Measurements from ENCODE around the gene MTHFSD.

The MTHFSD gene

GRCh38 chr16:86584071-86584685 lies 29.1 kb upstream of the MTHFSD start:
- DNase-seq, result no peak

GRCh38 chr16:86581458-86581857 lies 26.4 kb upstream of the MTHFSD start:
- DNase-seq, result no peak

- DNase-seq, result no peak
Measured at GRCh38 chr16:86580791-86581170, 25.7 kb upstream of the MTHFSD start.

- DNase-seq, result no peak
Measured at GRCh38 chr16:86580063-86580790, 25.2 kb upstream of the MTHFSD start.

- DNase-seq, result no peak
Measured at GRCh38 chr16:86579268-86580062, 24.4 kb upstream of the MTHFSD start.

GRCh38 chr16:86578611-86579267 lies 23.7 kb upstream of the MTHFSD start:
- DNase-seq, result no peak

GRCh38 chr16:86578061-86578599 lies 23.1 kb upstream of the MTHFSD start, which contains the start of gene FOXL1:
Gene FOXL1 (plus strand): TSS chr16:86578549. CDS start chr16:86578724, 175 bp downstream.
- no peak for DNase-seq

GRCh38 chr16:86577314-86577971 lies 22.4 kb upstream of the MTHFSD start:
- no peak for DNase-seq

GRCh38 chr16:86576591-86577313 lies 21.7 kb upstream of the MTHFSD start:
- no peak for DNase-seq

- peak; percentile 49 for DNase-seq
Measured at GRCh38 chr16:86575754-86576557, 20.9 kb upstream of the MTHFSD start.

GRCh38 chr16:86575095-86575685 lies 20.2 kb upstream of the MTHFSD start:
- DNase-seq, result no peak

GRCh38 chr16:86574646-86575045 lies 19.6 kb upstream of the MTHFSD start:
- DNase-seq, result no peak

GRCh38 chr16:86573646-86574508 lies 18.8 kb upstream of the MTHFSD start:
- no peak for DNase-seq

GRCh38 chr16:86573215-86573614 lies 18.2 kb upstream of the MTHFSD start:
- DNase-seq, result no peak

GRCh38 chr16:86572606-86573005 lies 17.6 kb upstream of the MTHFSD start:
- no peak for DNase-seq

GRCh38 chr16:86572041-86572521 lies 17.0 kb upstream of the MTHFSD start:
- DNase-seq, result no peak

- DNase-seq, result no peak
Measured at GRCh38 chr16:86571530-86571915, 16.5 kb upstream of the MTHFSD start.

GRCh38 chr16:86570558-86571529 lies 15.8 kb upstream of the MTHFSD start:
- no peak for DNase-seq
